ENCODE measurements around the gene COLGALT1. TPM values are rescaled to one million over a fixed set of nuclear protein-coding genes. Genes with fewer than 3 reads are reported as not detected.

The COLGALT1 gene
- total and polyA plus RNA-seq, 2 experiments from 2014 or later: 54.9 to 61.3 TPM

DNA sequence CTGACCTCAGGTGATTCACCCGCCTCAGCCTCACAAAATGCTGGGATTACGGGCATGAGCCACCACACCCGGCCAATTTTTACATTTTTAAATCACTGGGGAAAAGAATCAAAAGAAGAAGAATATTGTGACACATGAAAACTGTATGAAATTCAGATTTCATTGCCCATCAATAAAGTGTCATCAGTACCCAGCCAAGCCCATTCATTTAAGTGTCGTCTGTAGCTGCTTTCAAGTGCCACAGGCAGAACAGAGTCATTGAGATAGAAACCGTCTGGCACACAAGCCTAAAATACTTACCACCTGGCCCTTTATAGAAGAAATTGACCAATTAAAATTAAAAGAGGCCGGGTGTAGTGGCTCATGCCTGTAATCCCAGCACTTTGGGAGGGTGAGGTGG lies 15.3 kb downstream of the COLGALT1 start:
- H3K4me2 ChIP-seq: no peak overlapping the region
- H3K36me3 ChIP-seq (replicated peaks; ENCODE audit: insufficient read depth, low read depth): no peaks in the 10 kb centered on the region
- 95% methylated on average over 6 of the region's 6 CpGs for WGBS (ENCODE audit: low lambda C conversion rate, missing lambda C conversion rate)
- DNase-seq (ENCODE audit: low spot score): no peak
- H3K27me3 ChIP-seq: no peaks in the 10 kb centered on the region
- no peaks in the 10 kb centered on the region for H3K9me3 ChIP-seq (ENCODE audit: low read depth)
- H3K4me3 ChIP-seq: no peak overlapping the region
- no peaks in the 10 kb centered on the region for H4K20me1 ChIP-seq (ENCODE audit: insufficient read depth, poor library complexity, severe bottlenecking)
- no peak overlapping the region for H3K27ac ChIP-seq
- no peaks in the 10 kb centered on the region for H3K79me2 ChIP-seq
- TF ChIP-seq, protein P1, sequence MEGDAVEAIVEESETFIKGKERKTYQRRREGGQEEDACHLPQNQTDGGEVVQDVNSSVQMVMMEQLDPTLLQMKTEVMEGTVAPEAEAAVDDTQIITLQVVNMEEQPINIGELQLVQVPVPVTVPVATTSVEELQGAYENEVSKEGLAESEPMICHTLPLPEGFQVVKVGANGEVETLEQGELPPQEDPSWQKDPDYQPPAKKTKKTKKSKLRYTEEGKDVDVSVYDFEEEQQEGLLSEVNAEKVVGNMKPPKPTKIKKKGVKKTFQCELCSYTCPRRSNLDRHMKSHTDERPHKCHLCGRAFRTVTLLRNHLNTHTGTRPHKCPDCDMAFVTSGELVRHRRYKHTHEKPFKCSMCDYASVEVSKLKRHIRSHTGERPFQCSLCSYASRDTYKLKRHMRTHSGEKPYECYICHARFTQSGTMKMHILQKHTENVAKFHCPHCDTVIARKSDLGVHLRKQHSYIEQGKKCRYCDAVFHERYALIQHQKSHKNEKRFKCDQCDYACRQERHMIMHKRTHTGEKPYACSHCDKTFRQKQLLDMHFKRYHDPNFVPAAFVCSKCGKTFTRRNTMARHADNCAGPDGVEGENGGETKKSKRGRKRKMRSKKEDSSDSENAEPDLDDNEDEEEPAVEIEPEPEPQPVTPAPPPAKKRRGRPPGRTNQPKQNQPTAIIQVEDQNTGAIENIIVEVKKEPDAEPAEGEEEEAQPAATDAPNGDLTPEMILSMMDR (IDR thresholded peaks at IDR 0.05; ENCODE audit: poor library complexity): no peak
- TF ChIP-seq EZH2 (IDR thresholded peaks at IDR 0.05; ENCODE audit: borderline replicate concordance): no peak
- no peak for TF ChIP-seq EZH2phosphoT487 (IDR thresholded peaks at IDR 0.05; ENCODE audit: low read depth, severe bottlenecking, unreplicated experiment)
- H3K9me2 ChIP-seq (replicated peaks; ENCODE audit: insufficient read depth): no peaks in the 10 kb centered on the region
- H2AFZ ChIP-seq: no peak overlapping the region
- no peaks in the 10 kb centered on the region for H3K4me1 ChIP-seq (ENCODE audit: insufficient read depth)

- Histone ChIP-seq H3K79me2 (no peaks in the 10 kb centered on the region), H3K4me1 (ENCODE audit: insufficient read depth) (no peaks in the 10 kb centered on the region), H4K20me1 (ENCODE audit: insufficient read depth, poor library complexity, severe bottlenecking) (no peaks in the 10 kb centered on the region), H3K9me2 (replicated peaks; ENCODE audit: insufficient read depth) (no peaks in the 10 kb centered on the region), H2AFZ (no peak overlapping the region), H3K27ac (no peak overlapping the region), H3K4me3 (no peak overlapping the region), H3K27me3 (no peaks in the 10 kb centered on the region), H3K4me2 (no peak overlapping the region), H3K36me3 (replicated peaks; ENCODE audit: insufficient read depth, low read depth) (no peaks in the 10 kb centered on the region), H3K9me3 (ENCODE audit: low read depth) (no peaks in the 10 kb centered on the region)
- WGBS (ENCODE audit: low lambda C conversion rate, missing lambda C conversion rate): 99% methylated on average over 7 of the region's 7 CpGs
- TF ChIP-seq, protein P1 (IDR thresholded peaks at IDR 0.05; ENCODE audit: poor library complexity): no peak
- TF ChIP-seq EZH2phosphoT487 (IDR thresholded peaks at IDR 0.05; ENCODE audit: low read depth, severe bottlenecking, unreplicated experiment) (no peak), EZH2 (IDR thresholded peaks at IDR 0.05; ENCODE audit: borderline replicate concordance) (no peak)
- DNase-seq (ENCODE audit: low spot score): no peak
Measured at GRCh38 chr19:17572638-17573037, 17.2 kb downstream of the COLGALT1 start.

DNA sequence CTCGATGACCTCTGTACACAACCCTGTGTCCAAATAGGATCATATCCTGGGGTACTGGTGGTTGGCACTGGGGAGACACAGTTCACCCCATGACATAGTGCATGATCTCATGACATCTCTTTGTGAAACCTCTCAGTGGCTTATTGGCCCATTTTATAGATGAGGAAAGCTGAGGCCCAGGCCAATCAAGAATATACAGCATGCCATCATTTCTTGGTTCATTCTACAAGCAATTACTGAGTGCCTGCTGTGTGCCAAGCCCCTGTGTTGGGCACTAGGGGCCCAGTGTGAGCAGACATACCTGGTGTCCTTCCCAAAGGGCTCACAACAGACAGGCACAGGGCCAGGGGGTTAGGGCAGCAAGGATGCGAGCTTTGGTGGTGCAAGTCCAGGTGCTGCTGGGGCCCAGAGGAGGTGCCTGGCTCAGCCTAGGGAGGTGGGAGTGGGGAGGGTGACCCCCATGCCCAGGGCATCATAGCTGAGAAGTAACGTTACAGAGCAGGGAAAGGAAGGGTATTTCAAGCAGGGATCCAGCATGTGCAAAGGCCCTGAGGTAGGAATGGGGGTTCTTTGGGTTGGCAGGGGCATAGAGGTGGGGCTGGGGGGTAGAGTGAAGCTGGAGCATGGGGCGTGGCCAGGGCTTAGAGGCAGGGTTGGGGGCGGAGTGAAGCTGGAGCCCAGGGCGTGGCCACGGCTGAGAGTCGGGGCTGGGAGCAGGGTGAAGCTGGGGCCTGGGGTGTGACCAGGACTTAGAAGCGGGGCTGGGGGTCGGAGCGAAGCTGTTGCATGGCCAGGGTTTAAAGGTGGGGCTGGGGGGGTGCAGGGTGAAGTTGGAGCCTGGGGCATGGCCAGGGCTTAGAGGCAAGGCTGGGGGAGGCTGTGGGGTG lies 20.7 kb downstream of the COLGALT1 start:
- Histone ChIP-seq H3K27me3 (no peaks in the 10 kb centered on the region), H3K4me2 (no peak overlapping the region), H2AFZ (no peak overlapping the region), H3K9me3 (ENCODE audit: low read depth) (no peaks in the 10 kb centered on the region), H3K27ac (no peak overlapping the region), H3K4me1 (ENCODE audit: insufficient read depth) (no peaks in the 10 kb centered on the region), H4K20me1 (ENCODE audit: insufficient read depth, poor library complexity, severe bottlenecking) (no peaks in the 10 kb centered on the region), H3K9me2 (replicated peaks; ENCODE audit: insufficient read depth) (no peaks in the 10 kb centered on the region), H3K79me2 (no peaks in the 10 kb centered on the region), H3K36me3 (replicated peaks; ENCODE audit: insufficient read depth, low read depth) (no peaks in the 10 kb centered on the region), H3K4me3 (no peak overlapping the region)
- 92% methylated on average over 6 of the region's 11 CpGs for WGBS (ENCODE audit: low lambda C conversion rate, missing lambda C conversion rate)
- TF ChIP-seq EZH2 (IDR thresholded peaks at IDR 0.05; ENCODE audit: borderline replicate concordance) (no peak), EZH2phosphoT487 (IDR thresholded peaks at IDR 0.05; ENCODE audit: low read depth, severe bottlenecking, unreplicated experiment) (no peak)
- TF ChIP-seq, protein P1 (IDR thresholded peaks at IDR 0.05; ENCODE audit: poor library complexity): no peak
- DNase-seq (ENCODE audit: low spot score): no peak
